Measurements from ENCODE around the gene INSM1. TPM values are rescaled to one million over a fixed set of nuclear protein-coding genes. Genes with fewer than 3 reads are reported as not detected.
"Not testable (repeated sequence)": the region's sequence is repeated elsewhere in the genome, so short reads cannot be mapped to it uniquely, and the experiment has no call there.

INSM1 gene
- total RNA-seq, 1 experiment from 2014 or later, result 6.3 TPM

DNA sequence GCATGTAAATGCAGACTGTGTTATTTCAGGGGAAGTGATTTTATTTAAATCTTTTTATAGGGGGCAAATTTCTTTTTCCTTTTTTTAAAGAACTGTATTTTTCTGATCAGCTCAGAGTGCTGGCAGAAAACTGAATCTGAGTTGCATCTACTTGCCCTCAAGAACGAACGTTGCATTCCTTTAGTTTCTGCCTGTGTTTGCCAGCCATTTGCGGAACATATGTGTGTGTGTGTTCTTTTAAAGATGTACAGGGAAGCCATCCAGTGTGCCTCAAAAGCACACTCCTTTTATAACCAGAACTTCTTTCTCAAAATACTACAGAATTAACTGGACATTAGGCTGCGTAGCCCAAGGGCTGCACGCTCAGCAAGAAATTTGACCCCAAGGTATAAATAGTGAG lies 25.8 kb upstream of the INSM1 start:
- no peaks in the 10 kb centered on the region for H3K27me3 ChIP-seq
- no peak overlapping the region for H3K27ac ChIP-seq
- H3K9me3 ChIP-seq (replicated peaks), result no peaks in the 10 kb centered on the region
- DNase-seq, result no peak
- H3K4me1 ChIP-seq, result no peaks in the 10 kb centered on the region
- no peak overlapping the region for H3K4me3 ChIP-seq
- H3K36me3 ChIP-seq, result no peaks in the 10 kb centered on the region

DNA sequence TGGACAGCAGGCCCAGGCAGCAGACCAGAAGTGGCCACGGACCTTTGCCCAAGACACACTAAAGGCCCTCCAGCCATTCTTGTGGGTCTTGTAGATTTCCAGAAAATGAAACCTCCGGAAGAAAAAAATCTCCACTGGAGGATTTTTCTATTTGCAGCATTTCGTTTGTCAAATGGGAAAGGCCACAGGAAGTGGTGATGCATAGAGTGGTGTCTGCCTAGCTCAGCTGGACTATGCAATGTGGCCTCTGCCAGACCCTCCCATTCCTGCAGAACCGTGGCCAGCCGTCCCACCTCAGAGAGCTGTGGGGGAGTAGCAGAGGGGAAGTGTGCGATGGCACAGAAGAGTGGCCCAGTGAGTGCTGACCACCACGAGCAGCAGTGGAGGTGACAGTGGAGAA lies 24.0 kb upstream of the INSM1 start:
- H3K36me3 ChIP-seq, result no peaks in the 10 kb centered on the region
- no peaks in the 10 kb centered on the region for H3K4me1 ChIP-seq
- H3K9me3 ChIP-seq (replicated peaks), result no peaks in the 10 kb centered on the region
- no peaks in the 10 kb centered on the region for H3K27me3 ChIP-seq
- H3K4me3 ChIP-seq, result no peak overlapping the region
- H3K27ac ChIP-seq, result no peak overlapping the region
- no peak for DNase-seq

DNA sequence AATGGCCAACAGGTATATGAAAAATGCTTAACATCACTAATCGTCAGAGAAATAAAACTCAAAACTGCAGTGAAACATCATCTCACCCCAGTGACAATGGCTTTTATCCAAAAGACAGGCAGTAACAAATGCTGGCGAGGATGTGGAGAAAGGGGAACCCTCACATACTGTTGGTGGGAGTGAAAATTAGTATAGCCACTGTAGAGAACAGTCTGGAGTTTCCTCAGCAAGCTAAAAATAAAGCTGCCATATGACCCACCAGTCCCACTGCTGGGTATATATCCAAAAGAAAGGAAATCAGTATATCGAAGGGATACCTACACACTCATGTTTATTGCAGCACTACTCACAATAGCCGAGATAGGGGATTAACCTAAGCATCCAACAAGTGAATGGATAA lies 23.4 kb upstream of the INSM1 start:
- Histone ChIP-seq H3K27me3 (no peaks in the 10 kb centered on the region), H3K27ac (no peak overlapping the region), H3K9me3 (replicated peaks) (no peaks in the 10 kb centered on the region), H3K4me1 (no peaks in the 10 kb centered on the region), H3K36me3 (no peaks in the 10 kb centered on the region), H3K4me3 (no peak overlapping the region)
- no peak for DNase-seq

DNA sequence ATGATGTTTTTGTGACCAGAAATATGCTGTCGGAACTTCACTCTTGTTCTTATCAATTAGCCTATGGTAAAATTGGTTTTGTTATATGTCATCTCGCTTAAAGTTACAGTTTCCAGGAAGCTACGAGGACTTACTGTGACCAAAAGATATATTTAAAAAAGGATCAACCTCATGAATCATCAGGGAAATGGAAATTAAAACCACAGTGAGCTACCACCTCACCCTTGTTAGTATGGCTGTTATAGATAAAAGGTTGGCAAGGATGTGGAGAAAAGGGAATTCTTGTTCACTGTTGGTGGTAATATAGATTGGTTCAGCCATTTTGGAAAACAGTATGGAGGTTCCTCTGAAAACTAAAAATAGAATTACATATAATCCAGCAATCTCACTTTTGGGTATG lies 14.3 kb upstream of the INSM1 start:
- DNase-seq, result no peak
- Histone ChIP-seq H3K4me1 (no peaks in the 10 kb centered on the region), H3K9me3 (replicated peaks) (no peaks in the 10 kb centered on the region), H3K27me3 (no peaks in the 10 kb centered on the region), H3K36me3 (no peaks in the 10 kb centered on the region), H3K4me3 (no peak overlapping the region), H3K27ac (no peak overlapping the region)

DNA sequence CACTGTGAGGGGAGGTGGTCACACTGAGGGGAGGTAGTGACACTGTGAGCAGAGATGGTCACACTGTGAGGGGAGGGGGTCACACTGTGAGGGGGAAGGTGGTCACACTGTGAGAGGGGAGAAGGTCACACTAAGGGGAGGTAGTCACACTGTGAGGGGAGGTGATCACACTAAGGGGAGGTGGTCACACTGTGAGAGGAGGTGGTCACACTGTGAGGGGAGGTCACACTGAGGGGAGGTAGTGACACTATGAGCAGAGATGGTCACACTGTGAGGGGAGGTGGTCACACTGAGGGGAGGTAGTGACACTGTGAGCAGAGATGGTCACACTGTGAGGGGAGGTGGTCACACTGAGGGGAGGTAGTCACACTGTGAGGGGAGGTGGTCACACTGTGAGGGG lies 12.4 kb upstream of the INSM1 start:
- not testable (repeated sequence) for H3K27me3 ChIP-seq, H3K4me3 ChIP-seq

DNA sequence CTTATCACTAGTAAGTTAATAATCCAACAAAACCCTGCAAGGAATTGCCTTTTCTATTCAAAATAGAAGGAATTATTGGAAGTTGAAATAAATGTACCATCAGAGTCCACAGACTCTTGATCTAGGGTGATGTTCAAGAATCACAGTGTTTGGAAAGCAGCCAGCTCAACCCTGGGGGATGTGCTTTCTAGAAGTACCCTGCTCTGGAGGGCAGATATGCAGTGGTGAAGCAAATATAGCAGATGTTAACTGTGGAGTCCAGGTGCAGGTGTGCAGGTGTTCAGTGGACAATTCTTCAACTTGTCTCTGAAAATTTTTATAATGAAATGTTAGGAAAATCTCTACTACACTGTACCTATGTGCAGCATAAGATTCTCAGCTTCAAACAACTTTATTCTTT lies 9.1 kb upstream of the INSM1 start:
- Histone ChIP-seq H3K4me1 (no peaks in the 10 kb centered on the region), H3K36me3 (no peaks in the 10 kb centered on the region), H3K4me3 (no peak overlapping the region), H3K27me3 (no peaks in the 10 kb centered on the region), H3K27ac (no peak overlapping the region), H3K9me3 (replicated peaks) (no peaks in the 10 kb centered on the region)
- DNase-seq, result no peak

More for the DNA sequence above, 12.4 kb upstream of the INSM1 start:
- not testable (repeated sequence) for H3K4me1 ChIP-seq; H3K36me3 ChIP-seq; DNase-seq; H3K9me3 ChIP-seq (replicated peaks); H3K27ac ChIP-seq

DNA sequence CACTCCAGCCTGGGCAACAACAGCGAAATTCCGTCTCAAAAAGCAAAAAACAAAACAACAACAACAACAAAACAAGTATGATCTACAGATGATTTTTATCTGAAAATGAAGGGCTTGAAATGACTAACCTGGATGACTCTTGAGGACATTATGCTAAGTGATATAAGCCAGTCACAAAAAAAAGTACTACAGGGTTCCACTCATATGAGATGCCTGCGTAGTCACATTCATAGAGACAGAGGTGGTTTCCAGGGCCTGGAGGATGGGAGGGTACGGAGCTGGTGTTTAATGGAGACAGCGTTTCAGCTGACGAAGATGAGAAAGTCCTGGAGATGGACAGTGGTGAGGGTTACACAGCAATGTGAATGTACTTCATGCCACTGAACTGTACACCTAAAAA lies 8.3 kb upstream of the INSM1 start:
- Histone ChIP-seq H3K27ac (no peak overlapping the region), H3K4me1 (no peaks in the 10 kb centered on the region), H3K4me3 (no peak overlapping the region), H3K27me3 (no peaks in the 10 kb centered on the region), H3K9me3 (replicated peaks) (no peaks in the 10 kb centered on the region), H3K36me3 (no peaks in the 10 kb centered on the region)
- DNase-seq, result no peak

DNA sequence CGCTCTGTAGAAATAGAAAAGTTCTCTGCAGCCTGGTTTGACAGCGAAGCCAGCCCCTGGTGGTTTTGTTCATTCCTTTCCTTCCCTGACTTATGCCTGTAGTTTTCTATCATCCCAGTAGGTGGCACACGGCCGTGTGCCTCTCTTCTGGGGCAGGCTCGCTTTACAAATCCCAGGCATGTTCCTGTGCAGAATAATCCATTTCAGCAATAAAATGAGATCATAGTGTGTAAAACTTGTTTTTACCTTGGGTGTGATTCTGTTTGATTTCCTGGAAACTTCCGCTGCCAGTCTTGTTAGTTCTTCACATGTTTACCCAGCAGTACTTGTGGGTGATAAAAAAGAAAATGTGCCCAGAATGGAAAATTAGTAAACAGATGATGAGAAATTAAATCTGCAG lies 7.4 kb upstream of the INSM1 start:
- Histone ChIP-seq H3K27me3 (no peaks in the 10 kb centered on the region), H3K9me3 (replicated peaks) (no peaks in the 10 kb centered on the region), H3K4me3 (no peak overlapping the region), H3K27ac (no peak overlapping the region), H3K4me1 (no peaks in the 10 kb centered on the region), H3K36me3 (no peaks in the 10 kb centered on the region)
- peak; percentile 55 to 84 for DNase-seq

DNA sequence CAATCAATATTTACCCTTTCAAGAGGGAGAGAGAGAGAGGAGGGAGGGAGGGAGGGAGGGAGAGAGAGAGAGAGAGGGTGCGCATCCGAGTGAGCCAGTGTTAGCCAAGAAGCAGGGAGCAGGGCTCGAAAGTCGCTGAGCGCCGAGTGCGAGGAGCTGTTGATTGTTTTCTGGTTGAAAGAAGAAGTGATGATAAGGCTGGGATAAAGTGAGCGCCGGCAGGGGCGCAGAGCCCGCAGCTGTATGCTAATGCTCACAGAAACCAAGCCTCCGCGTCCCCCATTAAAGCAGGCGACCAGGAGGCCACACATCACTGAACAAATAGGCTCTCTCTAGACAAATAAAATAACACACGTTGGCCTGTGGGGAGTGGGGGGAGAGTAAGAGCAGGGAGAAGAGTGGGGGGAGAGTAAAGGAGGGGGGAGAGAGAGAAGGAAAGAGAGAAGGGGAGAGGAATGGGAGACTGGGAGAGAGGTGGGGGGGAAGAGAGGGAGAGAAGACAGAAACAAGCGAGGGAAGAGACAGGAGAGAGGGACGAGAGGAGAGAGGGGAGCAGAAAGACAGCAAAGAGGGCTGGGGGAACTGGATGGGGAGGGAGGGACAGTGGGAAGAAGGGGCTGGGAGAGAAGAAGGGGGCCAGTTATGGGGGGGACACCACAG lies 5.0 kb upstream of the INSM1 start:
- H3K27me3 ChIP-seq, result no peaks in the 10 kb centered on the region
- DNase-seq, result no peak
- H3K27ac ChIP-seq, result no peak overlapping the region
- H3K4me3 ChIP-seq, result no peak overlapping the region
- no peaks in the 10 kb centered on the region for H3K36me3 ChIP-seq
- H3K4me1 ChIP-seq, result no peaks in the 10 kb centered on the region
- no peaks in the 10 kb centered on the region for H3K9me3 ChIP-seq (replicated peaks)

DNA sequence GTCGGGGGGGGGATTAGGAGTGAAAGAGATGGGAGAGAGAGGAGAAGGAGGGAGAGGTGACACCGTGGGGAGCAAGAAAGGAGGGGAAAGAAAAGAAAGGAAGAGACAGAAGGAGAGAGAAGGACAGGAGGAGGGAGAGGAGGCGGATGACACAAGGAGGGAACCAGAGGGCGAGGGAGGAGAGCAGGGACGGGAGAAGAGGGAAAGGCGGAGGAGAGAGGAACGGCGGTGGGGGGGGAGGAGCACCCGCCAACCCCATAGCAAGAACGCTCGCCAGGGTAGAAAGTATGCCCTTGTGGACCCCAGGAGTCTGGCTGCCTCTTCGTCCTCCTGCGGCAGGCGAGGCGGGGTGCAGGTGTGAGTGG lies 4.5 kb upstream of the INSM1 start:
- Histone ChIP-seq H3K4me1 (no peaks in the 10 kb centered on the region), H3K27me3 (no peaks in the 10 kb centered on the region), H3K36me3 (no peaks in the 10 kb centered on the region), H3K4me3 (no peak overlapping the region), H3K9me3 (replicated peaks) (no peaks in the 10 kb centered on the region), H3K27ac (no peak overlapping the region)
- DNase-seq, result no peak

DNA sequence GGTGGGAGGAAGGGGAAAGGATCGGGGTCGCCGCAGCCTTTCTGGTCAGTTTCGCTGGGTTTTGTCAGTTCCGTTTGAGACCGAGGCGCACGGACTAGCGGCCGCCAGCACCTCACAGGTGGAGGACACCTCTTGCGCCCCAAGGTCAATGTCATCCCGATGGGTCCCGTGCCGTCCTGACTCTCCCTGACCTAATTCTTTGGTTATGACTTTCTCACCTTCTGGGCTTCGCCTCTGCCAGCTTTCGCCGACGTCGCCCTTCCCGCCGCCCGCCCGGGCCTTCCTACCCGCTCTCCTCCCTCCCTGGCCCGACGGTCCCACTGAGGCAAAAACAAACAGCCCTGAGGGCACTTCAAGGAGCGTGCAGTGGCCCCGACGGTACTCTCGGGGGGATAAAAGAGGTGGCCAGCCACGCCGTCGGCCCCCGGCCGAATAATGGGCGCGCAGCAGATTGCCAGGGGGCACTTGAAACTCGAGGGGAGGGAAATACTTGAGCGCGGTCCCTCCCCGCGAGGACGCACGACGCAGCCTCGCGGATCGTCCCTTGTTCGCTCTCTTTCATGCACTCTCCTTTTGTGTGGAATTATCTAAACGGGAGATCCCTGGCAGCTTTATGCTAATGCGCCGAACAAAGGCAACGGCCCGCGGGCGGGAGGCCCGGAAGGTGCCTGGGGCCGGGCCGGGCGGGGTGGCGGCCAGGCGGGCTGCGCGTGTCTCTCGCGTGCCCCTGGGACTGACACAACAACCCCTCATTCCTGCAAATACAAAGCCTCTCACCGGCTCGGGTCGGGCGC lies 3.9 kb upstream of the INSM1 start:
- H3K27me3 ChIP-seq, result no peaks in the 10 kb centered on the region
- no peaks in the 10 kb centered on the region for H3K36me3 ChIP-seq
- no peaks in the 10 kb centered on the region for H3K4me1 ChIP-seq
- no peak overlapping the region for H3K4me3 ChIP-seq
- no peak overlapping the region for H3K27ac ChIP-seq
- DNase-seq, result no peak
- H3K9me3 ChIP-seq (replicated peaks), result no peaks in the 10 kb centered on the region

DNA sequence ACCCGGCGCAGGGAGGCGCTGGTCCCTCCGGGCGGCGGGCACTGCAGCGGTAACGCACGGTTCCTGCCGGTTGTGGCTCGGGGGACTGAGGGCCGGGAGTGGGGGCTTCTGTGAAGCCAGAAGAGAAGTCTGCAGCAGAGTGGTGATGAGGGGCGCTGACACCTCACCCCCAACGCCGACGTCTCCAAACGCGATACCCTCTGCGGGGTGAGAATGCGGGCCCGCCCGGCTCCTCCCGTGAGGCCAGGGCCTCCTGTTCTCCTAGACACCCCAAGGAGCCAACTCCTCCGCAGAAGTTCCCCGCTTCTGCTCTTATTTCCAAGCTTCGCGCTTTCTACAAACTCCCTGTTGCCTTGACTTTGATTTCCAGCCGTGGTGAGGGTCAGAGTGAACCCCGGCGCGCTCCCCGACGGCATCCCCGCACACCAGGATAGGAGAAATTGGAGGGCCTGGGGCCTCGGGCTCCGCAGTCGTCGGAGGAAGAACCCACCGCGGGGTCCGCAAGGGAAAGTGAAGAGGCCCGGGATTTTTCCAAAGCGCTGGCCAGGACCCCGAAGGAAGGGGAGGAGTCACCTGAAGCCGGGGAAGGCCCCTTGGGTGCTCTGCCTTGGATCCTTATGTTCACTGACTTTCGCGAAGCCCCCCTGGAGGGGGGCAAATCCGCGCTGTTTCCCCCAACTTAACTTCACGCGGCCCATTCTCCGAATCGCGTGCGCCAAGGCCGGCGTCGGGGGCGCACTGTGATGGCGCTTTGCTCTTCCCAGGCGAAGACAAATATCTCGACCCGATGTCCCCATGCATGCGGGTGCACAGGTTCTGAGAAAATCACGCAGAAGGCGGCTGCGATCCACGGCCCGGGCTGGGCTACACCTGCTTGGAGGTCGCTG lies 3.1 kb upstream of the INSM1 start:
- Histone ChIP-seq H3K9me3 (replicated peaks) (no peaks in the 10 kb centered on the region), H3K4me3 (no peak overlapping the region), H3K36me3 (no peaks in the 10 kb centered on the region), H3K27me3 (no peaks in the 10 kb centered on the region), H3K4me1 (no peaks in the 10 kb centered on the region), H3K27ac (no peak overlapping the region)
- DNase-seq, result no peak

DNA sequence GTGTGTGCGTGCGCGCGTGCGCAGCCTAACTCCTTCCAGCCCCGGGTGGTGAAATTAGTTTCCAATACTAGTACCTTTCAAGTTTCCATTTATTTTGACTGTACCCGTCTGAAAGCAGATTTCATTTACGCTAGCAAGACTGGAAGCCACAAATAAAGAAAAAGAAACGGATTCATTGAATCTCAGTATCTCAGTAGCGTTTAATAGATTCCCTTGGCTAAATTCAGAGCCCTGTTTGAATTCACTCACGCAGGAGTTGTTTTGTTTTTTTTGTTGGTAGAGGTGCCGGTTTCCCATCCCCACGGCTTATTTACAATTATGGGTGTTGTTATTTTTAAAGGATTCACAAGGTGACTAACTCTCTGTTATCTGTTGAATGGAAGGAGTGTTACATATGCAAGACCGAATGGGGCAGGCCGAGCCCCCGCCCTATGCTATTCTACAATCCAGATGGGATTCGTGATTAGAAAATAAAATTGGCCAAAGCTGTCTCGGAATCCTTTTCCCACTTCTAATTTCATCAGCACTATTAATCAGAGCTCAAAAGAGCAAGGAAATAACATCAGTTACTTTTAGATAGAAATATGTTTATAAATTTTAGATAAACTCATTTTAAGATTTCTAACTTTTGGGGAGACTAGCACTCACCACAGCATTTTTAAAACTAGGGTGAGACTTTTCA lies 2.3 kb upstream of the INSM1 start:
- Histone ChIP-seq H3K4me3 (no peak overlapping the region), H3K36me3 (no peaks in the 10 kb centered on the region), H3K9me3 (replicated peaks) (no peaks in the 10 kb centered on the region), H3K27me3 (no peaks in the 10 kb centered on the region), H3K4me1 (no peaks in the 10 kb centered on the region), H3K27ac (no peak overlapping the region)
- DNase-seq, result no peak

DNA sequence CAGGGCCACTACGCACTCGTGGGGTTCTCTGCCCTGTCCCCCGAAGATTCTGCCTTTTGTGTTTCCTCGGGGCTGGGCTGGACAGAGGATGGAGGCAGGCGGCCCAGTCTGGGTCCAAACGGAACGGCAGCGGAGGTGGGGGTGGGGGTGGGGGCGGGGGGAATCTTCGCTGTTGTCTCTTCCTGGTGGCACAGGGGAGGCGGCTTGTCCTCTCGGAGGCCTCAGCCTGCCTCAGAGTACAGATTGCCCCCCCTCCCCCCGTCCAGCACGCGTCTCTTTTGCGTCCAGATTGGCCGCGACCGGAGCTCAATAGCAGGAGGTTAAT lies 1.4 kb upstream of the INSM1 start:
- H3K4me1 ChIP-seq, result 0 out of 2 replicates have a peak, but pooled peaks cover 4% of the 10 kb centered on the region
- no peaks in the 10 kb centered on the region for H3K9me3 ChIP-seq (replicated peaks)
- no peaks in the 10 kb centered on the region for H3K36me3 ChIP-seq
- DNase-seq, result no peak
- no peak overlapping the region for H3K4me3 ChIP-seq
- H3K27me3 ChIP-seq, result no peaks in the 10 kb centered on the region
- H3K27ac ChIP-seq, result no peak overlapping the region
